Sciatic nerve (tissue), 1 donor: Measurements from ENCODE around the gene TASOR. TPM values are rescaled to one million over a fixed set of nuclear protein-coding genes. Genes with fewer than 3 reads are reported as not detected.

ENCODE experiments used
- total RNA-seq: library from RNA; stranded (reverse); fragmentation: NEBNext Ultra II Directional; extraction: Animal tissue kit (Norgen Biotek cat#: 25700); gene quantifications from one replicate; pipeline ENCODE4 v1.2.1, GENCODE V29; 2021
- donor health status: DM: no; HTN: no; CAD: no.

TASOR gene
- total RNA-seq, 1 donor from 2014 or later, result 85.2 TPM

Other genes starting within 250 kb of the TASOR start
- gene ERC2, start 214.8 kb downstream of the TASOR start, total RNA-seq, result 1.7 TPM
- 52.1 TPM for gene CCDC66, start 126.1 kb downstream of the TASOR start, total RNA-seq
- gene ARHGEF3, start 118.7 kb upstream of the TASOR start, total RNA-seq, result 27.5 TPM